Measurements from ENCODE around the gene MMP3.
"Not testable (repeated sequence)": the region's sequence is repeated elsewhere in the genome, so short reads cannot be mapped to it uniquely, and the experiment has no call there.

Gene MMP3

DNA sequence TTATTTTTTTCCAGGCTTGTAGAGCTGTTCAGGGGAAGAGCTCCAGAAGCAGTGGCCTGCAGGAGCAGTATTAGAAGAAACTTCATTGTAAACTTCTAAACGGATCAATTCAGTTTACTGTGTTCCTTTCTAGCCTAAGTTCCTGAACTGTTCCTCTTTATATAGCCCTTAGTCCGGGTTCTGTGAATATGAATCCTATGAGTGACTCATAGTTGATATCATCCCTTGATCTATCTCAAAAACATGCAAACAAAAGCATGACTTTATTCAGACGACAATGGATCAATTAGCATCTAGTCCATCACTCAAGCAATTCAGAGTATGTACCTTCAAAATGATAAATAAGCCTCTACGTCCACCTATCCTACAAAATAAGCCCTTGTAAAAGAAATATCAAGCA is 31.4 kb upstream of the MMP3 start, which contains the start of gene MMP12:
Gene MMP12, minus strand, starts transcription at position 131 of the 400 bp plus-strand sequence. Its CDS starts 45 bp downstream, at position 86.
- no peak for TF ChIP-seq EZH2phosphoT487 (IDR thresholded peaks at IDR 0.05; ENCODE audit: borderline replicate concordance, low read length)
- H3K4me2 ChIP-seq (ENCODE audit: low read length) = no peak within 1 kb of the TSS
- no peaks in the 10 kb centered on the region for H3K27me3 ChIP-seq (ENCODE audit: control insufficient read depth, low read length)

GRCh38 chr11:102869354-102869964 is 26.1 kb upstream of the MMP3 start:
- H3K79me2 ChIP-seq (ENCODE audit: control insufficient read depth, low read length); H3K27ac ChIP-seq (ENCODE audit: low read depth, low read length); H3K27me3 ChIP-seq (ENCODE audit: control insufficient read depth, low read length); H3K36me3 ChIP-seq (ENCODE audit: control insufficient read depth, low read length); H3F3A ChIP-seq (ENCODE audit: control insufficient read depth, insufficient read depth); H3K4me1 ChIP-seq (ENCODE audit: control insufficient read depth, low read length); H3K9me3 ChIP-seq (ENCODE audit: control insufficient read depth, insufficient read depth, low read length); H3K9me2 ChIP-seq (replicated peaks; ENCODE audit: control insufficient read depth, low read length); H3K4me3 ChIP-seq (ENCODE audit: low read length); H4K20me1 ChIP-seq (ENCODE audit: control insufficient read depth, insufficient read depth, low read depth, low read length); H3K4me2 ChIP-seq (ENCODE audit: low read length): not testable (repeated sequence)

More for the DNA sequence above, 31.4 kb upstream of the MMP3 start, which contains the start of gene MMP12:
- Histone ChIP-seq H3F3A (ENCODE audit: control insufficient read depth, insufficient read depth) (no peaks in the 10 kb centered on the region), H3K36me3 (ENCODE audit: control insufficient read depth, low read length) (no peaks in the 10 kb centered on the region), H3K4me1 (ENCODE audit: control insufficient read depth, low read length) (no peaks in the 10 kb centered on the region), H3K79me2 (ENCODE audit: control insufficient read depth, low read length) (no peaks in the 10 kb centered on the region), H3K4me3 (ENCODE audit: low read length) (no peak within 1 kb of the TSS), H3K9me2 (replicated peaks; ENCODE audit: control insufficient read depth, low read length) (no peaks in the 10 kb centered on the region), H4K20me1 (ENCODE audit: control insufficient read depth, insufficient read depth, low read depth, low read length) (no peaks in the 10 kb centered on the region), H3K9me3 (ENCODE audit: control insufficient read depth, insufficient read depth, low read length) (no peaks in the 10 kb centered on the region), H3K27ac (ENCODE audit: low read depth, low read length) (no peak within 1 kb of the TSS)

DNA sequence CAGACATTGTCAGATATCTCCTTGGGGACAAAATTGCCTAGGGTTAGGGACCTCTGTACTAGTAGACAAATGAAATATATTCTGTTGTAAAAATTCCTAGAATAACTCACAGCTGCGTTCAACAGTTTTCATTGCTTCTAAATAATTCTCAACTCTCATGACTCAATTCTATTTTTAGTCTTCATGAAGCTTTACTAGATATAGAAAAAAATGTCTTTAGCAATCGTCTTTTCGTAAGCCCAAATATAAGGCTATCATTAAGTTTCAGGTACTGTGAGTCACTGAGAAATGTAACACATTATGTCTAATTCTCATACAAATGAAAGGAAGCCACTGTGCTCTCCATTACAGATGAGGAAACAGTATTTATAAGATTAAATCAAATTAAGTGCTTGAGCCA is 24.9 kb upstream of the MMP3 start:
- TF ChIP-seq EZH2phosphoT487 (IDR thresholded peaks at IDR 0.05; ENCODE audit: borderline replicate concordance, low read length) (no peak), CTCF (IDR thresholded peaks at IDR 0.05; ENCODE audit: low read depth, low read length, poor library complexity, severe bottlenecking) (no peak)
- Histone ChIP-seq H3K9me2 (replicated peaks; ENCODE audit: control insufficient read depth, low read length) (no peaks in the 10 kb centered on the region), H3K36me3 (ENCODE audit: control insufficient read depth, low read length) (no peaks in the 10 kb centered on the region), H3K27me3 (ENCODE audit: control insufficient read depth, low read length) (no peaks in the 10 kb centered on the region), H3K4me3 (ENCODE audit: low read length) (no peak overlapping the region), H3K4me2 (ENCODE audit: low read length) (no peak overlapping the region), H3K4me1 (ENCODE audit: control insufficient read depth, low read length) (no peaks in the 10 kb centered on the region), H3K79me2 (ENCODE audit: control insufficient read depth, low read length) (no peaks in the 10 kb centered on the region), H3F3A (ENCODE audit: control insufficient read depth, insufficient read depth) (no peaks in the 10 kb centered on the region), H4K20me1 (ENCODE audit: control insufficient read depth, insufficient read depth, low read depth, low read length) (no peaks in the 10 kb centered on the region), H3K9me3 (ENCODE audit: control insufficient read depth, insufficient read depth, low read length) (no peaks in the 10 kb centered on the region), H3K27ac (ENCODE audit: low read depth, low read length) (no peak overlapping the region)

DNA sequence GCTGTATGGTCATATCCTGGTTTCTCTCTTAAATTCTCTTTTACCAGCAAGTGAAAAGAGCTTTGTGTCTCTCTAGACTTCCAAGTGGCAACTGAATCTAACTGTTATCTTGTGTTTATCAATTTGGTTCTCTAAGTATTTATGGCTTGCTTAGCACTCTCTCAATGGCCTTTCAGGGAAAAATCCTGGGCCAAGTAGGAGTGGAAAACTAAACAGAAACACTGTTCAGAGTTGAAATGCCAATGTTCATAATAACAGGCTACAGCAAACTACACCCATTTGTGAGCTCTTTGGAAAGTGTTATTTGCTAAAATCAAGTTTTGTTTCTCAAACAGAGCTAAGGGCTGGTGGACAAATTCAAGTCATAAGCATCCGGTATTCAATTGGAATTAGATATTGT is 21.3 kb upstream of the MMP3 start:
- H3K79me2 ChIP-seq (ENCODE audit: control insufficient read depth, low read length) = no peaks in the 10 kb centered on the region

More for the DNA sequence above, 21.3 kb upstream of the MMP3 start:
- Histone ChIP-seq H3K9me2 (replicated peaks; ENCODE audit: control insufficient read depth, low read length) (no peaks in the 10 kb centered on the region), H3K9me3 (ENCODE audit: control insufficient read depth, insufficient read depth, low read length) (no peaks in the 10 kb centered on the region), H3K4me3 (ENCODE audit: low read length) (no peak overlapping the region), H3K27me3 (ENCODE audit: control insufficient read depth, low read length) (no peaks in the 10 kb centered on the region), H3K4me2 (ENCODE audit: low read length) (no peak overlapping the region), H3K27ac (ENCODE audit: low read depth, low read length) (no peak overlapping the region), H4K20me1 (ENCODE audit: control insufficient read depth, insufficient read depth, low read depth, low read length) (no peaks in the 10 kb centered on the region), H3K4me1 (ENCODE audit: control insufficient read depth, low read length) (no peaks in the 10 kb centered on the region), H3F3A (ENCODE audit: control insufficient read depth, insufficient read depth) (no peaks in the 10 kb centered on the region), H3K36me3 (ENCODE audit: control insufficient read depth, low read length) (no peaks in the 10 kb centered on the region)
- TF ChIP-seq EZH2phosphoT487 (IDR thresholded peaks at IDR 0.05; ENCODE audit: borderline replicate concordance, low read length) = no peak
- no peak for TF ChIP-seq CTCF (IDR thresholded peaks at IDR 0.05; ENCODE audit: low read depth, low read length, poor library complexity, severe bottlenecking)

All from DOHH2 (cell line).